H9 (cell line): ENCODE data around the gene PIP4K2A. TPM values are rescaled to one million over a fixed set of nuclear protein-coding genes. Genes with fewer than 3 reads are reported as not detected.

Experiments
- DNase-seq: peaks from one replicate; pipeline ENCODE4 v3.0.0-alpha.2; 2017
- H2AFZ ChIP-seq: one replicate; pipeline ENCODE4 v1.6.1; 2013; ENCODE audit warnings: mild to moderate bottlenecking, low read length, control low read depth, moderate library complexity
- H2AK5ac ChIP-seq: 2 replicates; pipeline ENCODE4 v1.6.1; 2013; ENCODE audit warnings: low read length, control low read depth, mixed read lengths; ENCODE audit not compliant: insufficient read length
- H2BK120ac ChIP-seq: one replicate; pipeline ENCODE4 v1.6.1; 2013; ENCODE audit warnings: low read depth, mild to moderate bottlenecking, low read length, control low read depth, inconsistent platforms; ENCODE audit not compliant: poor library complexity, severe bottlenecking
- H2BK12ac ChIP-seq: 2 replicates; pipeline ENCODE4 v1.6.1; 2013; ENCODE audit warnings: low read length, control low read depth, mixed read lengths, low read depth; ENCODE audit not compliant: insufficient read length
- H2BK15ac ChIP-seq: 2 replicates; pipeline ENCODE4 v1.6.1; 2013; ENCODE audit warnings: low read depth, low read length, control low read depth
- H2BK20ac ChIP-seq: one replicate; pipeline ENCODE4 v1.6.1; 2013; ENCODE audit warnings: low read depth, mild to moderate bottlenecking, low read length, control low read depth, inconsistent platforms; ENCODE audit not compliant: poor library complexity, severe bottlenecking
- H2BK5ac ChIP-seq: 2 replicates; pipeline ENCODE4 v1.6.1; 2013; ENCODE audit warnings: low read length, control low read depth, mixed read lengths; ENCODE audit not compliant: insufficient read length
- H3K14ac ChIP-seq: 2 replicates; pipeline ENCODE4 v1.6.1; 2013; ENCODE audit warnings: low read length, control low read depth; ENCODE audit not compliant: insufficient read depth
- H3K18ac ChIP-seq: 2 replicates; pipeline ENCODE4 v1.6.1; 2013; ENCODE audit warnings: low read depth, mild to moderate bottlenecking, mixed read lengths, low read length, control low read depth; ENCODE audit not compliant: insufficient read length
- H3K23ac ChIP-seq: 2 replicates; pipeline ENCODE4 v1.6.1; 2013; ENCODE audit warnings: low read length, control low read depth, mixed read lengths, low read depth; ENCODE audit not compliant: insufficient read length
- H3K23me2 ChIP-seq: 2 replicates; pipeline ENCODE4 v1.6.1; 2013; ENCODE audit warnings: low read depth, mild to moderate bottlenecking, mixed read lengths, low read length, control low read depth; ENCODE audit not compliant: insufficient read length, poor library complexity, severe bottlenecking
- H3K27ac ChIP-seq: 2 replicates; pipeline ENCODE4 v1.5.1; 2013; ENCODE audit warnings: low read length, control low read depth, mixed read lengths, low read depth; ENCODE audit not compliant: insufficient read length
- H3K27me3 ChIP-seq: 2 replicates; pipeline ENCODE4 v1.6.1; 2013; ENCODE audit warnings: low read length, control low read depth, inconsistent platforms; ENCODE audit not compliant: insufficient read depth
- H3K4ac ChIP-seq: 2 replicates; pipeline ENCODE4 v1.6.1; 2013; ENCODE audit warnings: low read depth, mild to moderate bottlenecking, control low read depth, inconsistent platforms, low read length, moderate library complexity
- H3K4me1 ChIP-seq: 2 replicates; pipeline ENCODE4 v1.6.1; 2013; ENCODE audit warnings: low read length, control low read depth, inconsistent platforms; ENCODE audit not compliant: insufficient read depth
- H3K4me2 ChIP-seq: 2 replicates; pipeline ENCODE4 v1.6.1; 2013; ENCODE audit warnings: low read length, control low read depth, mixed read lengths; ENCODE audit not compliant: insufficient read length, insufficient read depth
- H3K56ac ChIP-seq: 2 replicates; pipeline ENCODE4 v1.6.1; 2013; ENCODE audit warnings: low read depth, mild to moderate bottlenecking, mixed read lengths, low read length, control low read depth; ENCODE audit not compliant: insufficient read length
- H3K79me1 ChIP-seq: 2 replicates; pipeline ENCODE4 v1.6.1; 2013; ENCODE audit warnings: low read depth, mild to moderate bottlenecking, moderate library complexity, low read length, control low read depth, inconsistent platforms; ENCODE audit not compliant: insufficient read depth, poor library complexity, severe bottlenecking
- H3K79me2 ChIP-seq: 2 replicates; pipeline ENCODE4 v1.6.1; 2013; ENCODE audit warnings: low read length, control low read depth, inconsistent platforms; ENCODE audit not compliant: insufficient read depth
- H3K9ac ChIP-seq: 2 replicates; pipeline ENCODE4 v1.6.1; 2013; ENCODE audit warnings: low read length, control low read depth, mixed read lengths; ENCODE audit not compliant: insufficient read length; ENCODE audit errors: extremely low read depth
- H3K9me3 ChIP-seq: one replicate; pipeline ENCODE4 v1.6.1; 2013; ENCODE audit warnings: low read depth, low read length, inconsistent platforms; ENCODE audit not compliant: control insufficient read depth
- H3T11ph ChIP-seq: one replicate; pipeline ENCODE4 v1.6.1; 2013; ENCODE audit warnings: mild to moderate bottlenecking, low read length, control low read depth, inconsistent platforms
- H4K20me1 ChIP-seq: one replicate; pipeline ENCODE4 v1.6.1; 2013; ENCODE audit not compliant: control insufficient read depth, insufficient read length, insufficient read depth
- H4K5ac ChIP-seq: 2 replicates; pipeline ENCODE4 v1.6.1; 2013; ENCODE audit warnings: low read depth, mild to moderate bottlenecking, mixed read lengths, low read length, control low read depth; ENCODE audit not compliant: insufficient read length
- H4K8ac ChIP-seq: replicated peaks from 2 replicates; pipeline ENCODE4 v1.6.1; 2013; ENCODE audit warnings: low read length, control low read depth, mixed read lengths, low read depth; ENCODE audit not compliant: insufficient read length
- H4K91ac ChIP-seq: 2 replicates; pipeline ENCODE4 v1.6.1; 2013; ENCODE audit warnings: low read depth, mild to moderate bottlenecking, moderate library complexity, mixed read lengths, low read length, control low read depth; ENCODE audit not compliant: insufficient read length
- H3K27ac Mint-ChIP-seq, 3 experiments: 2 replicates in 2 of 3; 3 replicates in 1 of 3; pipeline ENCODE4 v1.8.0; 2020 to 2021; ENCODE audit warnings: mixed read lengths in 3 of 3, mild to moderate bottlenecking in 1 of 3, moderate library complexity in 1 of 3
- H3K27me3 Mint-ChIP-seq: 2 replicates; pipeline ENCODE4 v1.8.0; 2021; ENCODE audit warnings: low read depth, mild to moderate bottlenecking, moderate library complexity, mixed read lengths
- H3K36me3 Mint-ChIP-seq, 3 experiments: 2 replicates in 2 of 3; 3 replicates in 1 of 3; pipeline ENCODE4 v1.8.0; 2020 to 2021; ENCODE audit warnings: low read depth in 3 of 3, mixed read lengths in 3 of 3; ENCODE audit not compliant: insufficient read depth in 1 of 3
- H3K4me1 Mint-ChIP-seq, 2 experiments: 2 replicates each; pipeline ENCODE4 v1.8.0; 2020; ENCODE audit warnings: mixed read lengths in 2 of 2
- H3K4me3 Mint-ChIP-seq, 2 experiments: 2 replicates in 1 of 2; 3 replicates in 1 of 2; pipeline ENCODE4 v1.8.0; 2020 to 2021; ENCODE audit warnings: mild to moderate bottlenecking in 2 of 2, mixed read lengths in 2 of 2, moderate library complexity in 1 of 2
- H3K9me3 Mint-ChIP-seq, 2 experiments: 2 replicates in 1 of 2; 3 replicates in 1 of 2; pipeline ENCODE4 v1.8.0; 2020; ENCODE audit warnings: mild to moderate bottlenecking in 2 of 2, mixed read lengths in 2 of 2, moderate library complexity in 1 of 2
- CTCF ChIP-seq: fragments of 200-600 bp; sonication (generic); conservative IDR thresholded peaks from 3 replicates; pipeline ENCODE4 v1.8.0; 2021; ENCODE audit warnings: antibody characterized with exemption, mild to moderate bottlenecking
- WGBS: extraction: QIAGEN DNeasy Blood & Tissue Kit; methylation state at CpG from one replicate; pipeline ENCODE4 v1.1.7; 2013; ENCODE audit warnings: missing lambda C conversion rate, low lambda C conversion rate, mixed read lengths; ENCODE audit not compliant: insufficient read length; ENCODE audit errors: extremely low coverage; 5-methylcytosine and 5-hydroxymethylcytosine counted together
- total RNA-seq: library from RNA; stranded (reverse); gene quantifications from 2 replicates; pipeline ENCODE4 v1.2.1, GENCODE V29; 2021

The PIP4K2A gene
- total RNA-seq, 1 experiment from 2014 or later = 33.6 TPM

DNA sequence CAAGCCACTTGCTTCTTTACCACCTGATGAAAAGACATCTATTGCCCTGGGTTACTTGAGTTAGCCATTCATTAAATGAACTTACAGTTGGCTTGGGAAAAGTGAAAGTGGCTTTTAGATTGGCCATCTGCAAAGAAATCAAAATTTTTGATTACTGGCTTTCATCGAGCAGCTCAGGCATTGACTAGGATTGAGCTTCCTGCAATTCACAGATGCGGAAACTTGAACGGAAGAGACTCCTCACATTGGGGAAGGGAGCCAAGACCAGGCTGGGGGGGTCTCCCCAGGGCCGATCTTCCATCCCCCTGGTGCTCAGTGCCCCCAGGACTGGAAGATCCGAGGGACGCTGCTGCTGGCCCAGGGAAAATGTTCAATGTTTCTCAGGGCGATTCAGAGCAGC is 145.4 kb downstream of the PIP4K2A start:
- Histone ChIP-seq H3K4ac (no peak overlapping the region), H2BK120ac (no peak overlapping the region), H3K23ac (no peak overlapping the region), H3K4me2 (no peak overlapping the region), H3K18ac (no peak overlapping the region), H3K27ac (no peak overlapping the region), H3K4me1 (no peaks in the 10 kb centered on the region), H2BK15ac (no peak overlapping the region), H2BK20ac (no peak overlapping the region), H2AFZ (no peak overlapping the region), H3K14ac (no peak overlapping the region), H3K9me3 (no peaks in the 10 kb centered on the region), H4K5ac (no peak overlapping the region), H3K79me2 (no peaks in the 10 kb centered on the region), H2AK5ac (no peak overlapping the region), H2BK12ac (no peak overlapping the region), H3K23me2 (no peaks in the 10 kb centered on the region), H4K20me1 (no peaks in the 10 kb centered on the region), H3K27me3 (no peaks in the 10 kb centered on the region), H3K56ac (no peak overlapping the region), H2BK5ac (no peak overlapping the region), H4K8ac (no peak overlapping the region), H3K9ac (no peak overlapping the region), H4K91ac (no peak overlapping the region), H3K79me1 (no peaks in the 10 kb centered on the region), H3T11ph (no peak overlapping the region)
- Mint-ChIP-seq H3K4me1 (peaks cover 9 to 10% of the 10 kb centered on the region in 2 experiments), H3K27me3 (no peaks in the 10 kb centered on the region), H3K36me3 (peaks cover 46 to 62% (median 59%) of the 10 kb centered on the region in 3 experiments), H3K27ac (no peak overlapping the region), H3K9me3 (peaks cover 8 to 10% of the 10 kb centered on the region in 2 experiments; a peak in 4 of 5 replicates), H3K4me3 (no peak overlapping the region)
- DNase-seq = no peak
- no CpG with 5 or more reads among the region's 7 CpGs for WGBS
- TF ChIP-seq CTCF = no peak
